GM08714 (cell line): ENCODE data around the gene SEMA3A.
"Not testable (repeated sequence)": the region's sequence is repeated elsewhere in the genome, so short reads cannot be mapped to it uniquely, and the experiment has no call there.

Source experiments
- H3K4me3 ChIP-seq: fragments of 200-500 bp; sonication (Bioruptor generic); 2 replicates; pipeline ENCODE4 v1.5.1; 2014; ENCODE audit warnings: mild to moderate bottlenecking, low read length, inconsistent platforms
- ZNF274 ChIP-seq: IDR thresholded peaks from 2 replicates; pipeline ENCODE4 v1.6.1; 2012; ENCODE audit warnings: mild to moderate bottlenecking, low read depth, low read length

SEMA3A gene

DNA sequence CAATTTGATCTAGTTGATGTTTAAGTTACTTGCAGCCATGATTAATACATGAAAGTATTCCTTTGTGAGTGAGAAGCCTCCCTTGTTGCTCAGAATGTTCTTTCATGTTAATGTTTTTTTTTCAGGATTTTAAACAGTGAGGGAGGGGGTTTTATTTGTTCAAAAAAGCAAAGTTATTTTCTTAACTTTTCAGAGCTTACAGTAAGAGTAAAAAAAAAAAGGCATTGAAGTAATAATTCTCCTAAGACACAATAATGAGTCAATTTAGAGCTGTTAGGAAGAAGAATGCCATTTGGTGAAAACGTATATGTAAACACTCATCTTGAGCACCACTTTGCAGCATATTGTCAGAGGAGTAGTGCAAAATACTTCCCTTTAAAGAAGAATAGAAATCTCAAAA lies 105.8 kb downstream of the SEMA3A start:
- no peak for TF ChIP-seq ZNF274
- no peak overlapping the region for H3K4me3 ChIP-seq

GRCh38 chr7:84085998-84086397 lies 108.6 kb downstream of the SEMA3A start:
- TF ChIP-seq ZNF274 = no peak
- H3K4me3 ChIP-seq = no peak overlapping the region

DNA sequence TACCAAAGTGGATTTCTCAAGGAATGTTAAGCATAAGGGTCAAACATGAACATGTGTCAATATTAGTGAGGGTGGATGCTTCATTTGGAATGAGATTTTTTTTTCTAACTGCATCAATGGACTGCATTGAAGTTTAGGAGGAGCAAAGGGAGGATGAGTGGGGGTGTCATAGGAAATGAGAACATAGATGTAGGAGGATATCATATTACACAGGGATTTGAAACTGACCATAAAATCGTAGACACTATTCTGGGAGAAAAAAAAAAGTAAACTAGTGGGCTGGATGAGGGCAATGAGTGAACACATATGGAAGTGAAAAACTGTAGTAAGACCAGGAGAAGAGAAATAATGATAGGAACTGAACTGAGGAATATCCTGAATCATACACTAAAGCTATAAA lies 109.4 kb downstream of the SEMA3A start:
- H3K4me3 ChIP-seq = no peak overlapping the region
- no peak for TF ChIP-seq ZNF274

DNA sequence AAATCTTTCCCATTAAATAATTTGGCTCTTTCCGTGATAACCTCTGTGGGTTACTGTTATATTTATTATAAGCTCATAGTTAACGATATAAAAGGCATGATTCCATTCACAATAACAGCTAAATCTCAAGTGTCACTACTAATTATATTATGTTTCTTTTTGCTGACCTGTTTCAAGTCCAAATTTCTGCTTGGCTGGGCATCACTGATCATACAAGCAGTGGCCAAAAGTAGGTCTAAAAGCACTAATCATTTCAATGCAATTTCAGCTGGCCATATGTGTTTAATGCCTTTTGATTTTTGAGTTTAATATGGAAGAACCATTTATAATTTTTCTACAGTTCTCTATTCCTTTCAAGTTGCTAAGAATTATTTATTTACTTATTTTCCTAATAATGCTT lies 110.7 kb downstream of the SEMA3A start:
- TF ChIP-seq ZNF274 = no peak
- H3K4me3 ChIP-seq = no peak overlapping the region

GRCh38 chr7:84081973-84082522 lies 112.5 kb downstream of the SEMA3A start:
- no peak for TF ChIP-seq ZNF274
- H3K4me3 ChIP-seq = no peak overlapping the region

- H3K4me3 ChIP-seq = no peak overlapping the region
- no peak for TF ChIP-seq ZNF274
These were observed 117.3 kb downstream of the SEMA3A start for GRCh38 chr7:84077336-84077735.

DNA sequence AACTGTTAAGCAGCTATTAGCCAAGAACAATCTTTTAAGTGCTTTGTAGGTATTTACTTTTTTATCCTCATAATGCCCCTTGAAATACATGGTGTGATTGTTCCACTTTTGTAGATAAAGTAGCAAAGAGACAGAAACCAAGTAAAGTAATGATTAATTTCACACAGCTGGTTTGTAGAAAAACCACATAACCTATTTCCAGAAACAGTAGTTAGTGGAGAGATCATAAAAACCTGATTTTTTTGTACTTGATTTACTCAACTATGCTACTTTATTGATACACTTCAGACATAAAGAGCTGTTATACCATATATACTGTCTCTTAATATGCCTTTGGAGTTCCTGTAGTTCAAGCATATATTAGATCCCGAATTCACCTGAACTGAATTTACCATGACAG lies 118.4 kb downstream of the SEMA3A start:
- H3K4me3 ChIP-seq = no peak overlapping the region
- no peak for TF ChIP-seq ZNF274

DNA sequence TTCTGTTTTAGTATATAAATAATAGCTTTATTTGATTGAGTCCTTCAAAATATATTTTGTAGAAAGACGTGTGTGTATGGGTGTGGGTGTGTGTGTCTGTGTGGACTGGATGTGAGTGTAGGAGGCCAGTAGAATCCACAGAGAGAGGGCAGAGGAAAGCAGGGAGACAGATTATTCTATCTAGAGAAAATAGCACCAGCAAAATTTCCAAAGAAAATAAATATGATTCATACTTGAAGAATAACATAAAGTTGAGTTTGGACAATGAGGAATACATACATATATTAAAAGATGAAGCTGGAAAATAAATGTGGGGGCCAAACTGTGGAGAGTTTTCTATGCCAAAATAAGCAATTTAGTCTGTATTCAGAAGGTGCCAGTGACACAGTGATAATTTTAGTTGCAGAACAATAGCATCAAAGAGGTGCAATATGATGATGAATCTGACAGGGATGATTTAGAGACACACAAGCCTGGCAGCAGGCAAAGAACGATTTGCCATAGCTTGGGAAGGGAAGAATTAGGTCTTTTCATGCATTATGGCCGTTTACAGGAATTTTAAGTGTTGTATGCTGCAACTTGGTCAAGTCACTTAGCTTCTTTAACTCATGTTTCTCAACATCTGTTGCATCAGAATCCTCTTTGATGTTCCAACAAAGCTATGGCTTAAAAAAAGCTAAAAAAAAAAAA lies 121.3 kb downstream of the SEMA3A start:
- TF ChIP-seq ZNF274 = no peak
- no peak overlapping the region for H3K4me3 ChIP-seq

DNA sequence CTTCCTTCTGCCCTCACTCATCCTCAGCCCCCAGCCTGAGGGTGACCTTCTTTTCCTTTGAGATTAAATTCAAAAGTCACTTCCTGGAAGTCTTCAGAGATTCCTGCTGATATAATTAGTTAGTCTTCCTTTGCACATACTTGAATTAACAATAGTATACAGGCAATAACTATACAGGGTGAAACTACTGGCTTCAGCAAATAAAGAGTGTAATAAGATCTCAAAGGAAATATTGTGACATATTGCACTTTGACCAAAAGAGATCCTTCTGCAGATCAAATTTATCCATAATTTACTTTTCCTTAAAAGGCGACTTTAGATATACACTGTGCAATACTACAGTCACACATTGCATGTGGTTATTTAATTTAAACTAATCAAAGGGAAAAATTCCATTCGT lies 123.8 kb downstream of the SEMA3A start:
- no peak for TF ChIP-seq ZNF274
- no peak overlapping the region for H3K4me3 ChIP-seq

GRCh38 chr7:84069999-84070500 lies 124.5 kb downstream of the SEMA3A start:
- TF ChIP-seq ZNF274 = no peak
- H3K4me3 ChIP-seq = no peak overlapping the region

- H3K4me3 ChIP-seq = no peak overlapping the region
- no peak for TF ChIP-seq ZNF274
These were observed 125.6 kb downstream of the SEMA3A start for GRCh38 chr7:84069033-84069432.

DNA sequence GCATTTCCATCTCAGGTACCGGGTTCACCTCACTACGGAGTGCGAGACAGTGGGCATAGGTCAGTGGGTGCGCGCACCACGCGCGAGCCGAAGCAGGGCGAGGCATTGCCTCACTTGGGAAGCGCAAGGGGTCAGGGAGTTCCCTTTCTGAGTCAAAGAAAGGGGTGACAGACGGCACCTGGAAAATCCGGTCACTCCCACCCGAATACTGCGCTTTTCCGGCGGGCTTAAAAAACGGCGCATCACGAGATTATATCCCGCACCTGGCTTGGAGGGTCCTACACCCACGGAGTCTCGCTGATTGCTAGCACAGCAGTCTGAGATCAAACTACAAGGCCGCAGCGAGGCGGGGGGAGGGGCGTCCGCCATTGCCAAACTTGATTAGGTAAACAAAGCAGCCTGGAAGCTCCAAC lies 132.1 kb downstream of the SEMA3A start:
- not testable (repeated sequence) for H3K4me3 ChIP-seq

- TF ChIP-seq ZNF274 = no peak
- H3K4me3 ChIP-seq = no peak overlapping the region
These were observed 133.8 kb downstream of the SEMA3A start for GRCh38 chr7:84060760-84061261.

DNA sequence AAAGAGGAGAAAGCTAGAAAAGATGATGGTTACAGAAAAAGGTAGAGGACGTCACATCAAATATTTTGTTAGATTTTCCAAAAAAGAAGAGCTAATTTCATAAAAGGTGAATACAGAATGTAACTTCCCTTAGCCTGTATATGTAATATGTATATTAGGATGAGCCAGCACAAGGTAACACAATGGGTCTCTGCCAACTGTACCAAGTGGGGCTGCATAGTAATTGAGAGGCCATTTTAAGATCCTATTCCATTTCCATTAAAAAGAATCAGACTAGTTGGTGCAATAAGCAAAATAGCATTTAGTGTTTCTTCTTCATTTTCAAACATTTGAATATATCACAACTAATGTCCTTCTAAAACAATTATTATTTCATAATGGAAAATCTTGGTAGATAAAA lies 134.6 kb downstream of the SEMA3A start:
- H3K4me3 ChIP-seq = no peak overlapping the region
- TF ChIP-seq ZNF274 = no peak

- TF ChIP-seq ZNF274 = no peak
- no peak overlapping the region for H3K4me3 ChIP-seq
These were observed 136.1 kb downstream of the SEMA3A start for GRCh38 chr7:84058311-84059076.
